ENCODE measurements around the gene SECTM1. TPM values are rescaled to one million over a fixed set of nuclear protein-coding genes. Genes with fewer than 3 reads are reported as not detected.

SECTM1 gene
- total and polyA plus RNA-seq, 9 of the 15 experiments (the other 6 are each of a cell fraction or from before 2014, with no cell fraction given), result 0.11 to 0.46 (median 0.18) TPM; not detected in 6

GRCh38 chr17:82323514-82324234, 9.9 kb downstream of the SECTM1 start (continued):
- TF ChIP-seq, protein P1, sequence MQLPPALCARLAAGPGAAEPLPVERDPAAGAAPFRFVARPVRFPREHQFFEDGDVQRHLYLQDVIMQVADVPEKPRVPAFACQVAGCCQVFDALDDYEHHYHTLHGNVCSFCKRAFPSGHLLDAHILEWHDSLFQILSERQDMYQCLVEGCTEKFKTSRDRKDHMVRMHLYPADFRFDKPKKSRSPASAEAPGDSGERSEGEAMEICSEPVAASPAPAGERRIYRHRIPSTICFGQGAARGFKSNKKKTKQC (CRISPR knock-in tag; IDR thresholded peaks at IDR 0.05), result no peak
- TF ChIP-seq THRAP3 (IDR thresholded peaks at IDR 0.05; ENCODE audit: borderline replicate concordance) (no peak), RHOXF2B (CRISPR knock-in tag; conservative IDR thresholded peaks at IDR 0.05) (no peak), CREM (IDR thresholded peaks at IDR 0.05; ENCODE audit: low read depth) (peak; percentile 33; the same call in 1 of the 2 replicates), ZFX (CRISPR knock-in tag; IDR thresholded peaks at IDR 0.05) (no peak), MEF2A (IDR thresholded peaks at IDR 0.05; ENCODE audit: control insufficient read depth, low read depth, low read length) (no peak), HDAC1 (IDR thresholded peaks at IDR 0.05) (peak in 1 of 2 experiments; percentile 82; a peak in 2 of 4 replicates), CBFA2T2 (conservative IDR thresholded peaks at IDR 0.05) (peak; percentile 73), PPARD (CRISPR knock-in tag; IDR thresholded peaks at IDR 0.05) (no peak), KLF16 (IDR thresholded peaks at IDR 0.05) (no peak), GATAD2A (IDR thresholded peaks at IDR 0.05) (peak; percentile 70; the same call in 1 of the 2 replicates), ZNF143 (CRISPR knock-in tag; IDR thresholded peaks at IDR 0.05) (no peak), TEAD4 (IDR thresholded peaks at IDR 0.05; ENCODE audit: low read length) (peak; percentile 59), TEAD4 (CRISPR knock-in tag; IDR thresholded peaks at IDR 0.05; ENCODE audit: borderline replicate concordance) (no peak), ZNF324 (CRISPR knock-in tag; IDR thresholded peaks at IDR 0.05) (no peak), DDX20 (tag; IDR thresholded peaks at IDR 0.05; ENCODE audit: low read depth) (no peak), NCOA2 (IDR thresholded peaks at IDR 0.05; ENCODE audit: partially characterized antibody in 2 of 2) (no peak), RBM15 (IDR thresholded peaks at IDR 0.05; ENCODE audit: insufficient read depth, low read length) (no peak), KAT7 (CRISPR knock-in tag; IDR thresholded peaks at IDR 0.05; ENCODE audit: borderline replicate concordance) (no peak), ZKSCAN8 (CRISPR knock-in tag; IDR thresholded peaks at IDR 0.05) (no peak)
- TF ChIP-seq, protein P2, sequence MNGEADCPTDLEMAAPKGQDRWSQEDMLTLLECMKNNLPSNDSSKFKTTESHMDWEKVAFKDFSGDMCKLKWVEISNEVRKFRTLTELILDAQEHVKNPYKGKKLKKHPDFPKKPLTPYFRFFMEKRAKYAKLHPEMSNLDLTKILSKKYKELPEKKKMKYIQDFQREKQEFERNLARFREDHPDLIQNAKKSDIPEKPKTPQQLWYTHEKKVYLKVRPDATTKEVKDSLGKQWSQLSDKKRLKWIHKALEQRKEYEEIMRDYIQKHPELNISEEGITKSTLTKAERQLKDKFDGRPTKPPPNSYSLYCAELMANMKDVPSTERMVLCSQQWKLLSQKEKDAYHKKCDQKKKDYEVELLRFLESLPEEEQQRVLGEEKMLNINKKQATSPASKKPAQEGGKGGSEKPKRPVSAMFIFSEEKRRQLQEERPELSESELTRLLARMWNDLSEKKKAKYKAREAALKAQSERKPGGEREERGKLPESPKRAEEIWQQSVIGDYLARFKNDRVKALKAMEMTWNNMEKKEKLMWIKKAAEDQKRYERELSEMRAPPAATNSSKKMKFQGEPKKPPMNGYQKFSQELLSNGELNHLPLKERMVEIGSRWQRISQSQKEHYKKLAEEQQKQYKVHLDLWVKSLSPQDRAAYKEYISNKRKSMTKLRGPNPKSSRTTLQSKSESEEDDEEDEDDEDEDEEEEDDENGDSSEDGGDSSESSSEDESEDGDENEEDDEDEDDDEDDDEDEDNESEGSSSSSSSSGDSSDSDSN (IDR thresholded peaks at IDR 0.05; ENCODE audit: borderline replicate concordance in 1 of 2, low read depth in 2 of 2, low read length in 2 of 2), result no peak
- TF ChIP-seq, protein P3, sequence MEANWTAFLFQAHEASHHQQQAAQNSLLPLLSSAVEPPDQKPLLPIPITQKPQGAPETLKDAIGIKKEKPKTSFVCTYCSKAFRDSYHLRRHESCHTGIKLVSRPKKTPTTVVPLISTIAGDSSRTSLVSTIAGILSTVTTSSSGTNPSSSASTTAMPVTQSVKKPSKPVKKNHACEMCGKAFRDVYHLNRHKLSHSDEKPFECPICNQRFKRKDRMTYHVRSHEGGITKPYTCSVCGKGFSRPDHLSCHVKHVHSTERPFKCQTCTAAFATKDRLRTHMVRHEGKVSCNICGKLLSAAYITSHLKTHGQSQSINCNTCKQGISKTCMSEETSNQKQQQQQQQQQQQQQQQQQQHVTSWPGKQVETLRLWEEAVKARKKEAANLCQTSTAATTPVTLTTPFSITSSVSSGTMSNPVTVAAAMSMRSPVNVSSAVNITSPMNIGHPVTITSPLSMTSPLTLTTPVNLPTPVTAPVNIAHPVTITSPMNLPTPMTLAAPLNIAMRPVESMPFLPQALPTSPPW (CRISPR knock-in tag; IDR thresholded peaks at IDR 0.05), result peak; percentile 55
